Mesendoderm (in vitro differentiated cells): ENCODE results near the gene ATP8A1.
A peak's percentile ranks its signal among the peaks of the same experiment; 100 is the strongest.

ENCODE experiments used
- DNase-seq: peaks from one replicate; pipeline ENCODE4 v3.0.0; 2013
- H2AK5ac ChIP-seq: 2 replicates; pipeline ENCODE4 v1.6.1; 2013; ENCODE audit warnings: low read length, inconsistent platforms
- H2BK120ac ChIP-seq: 2 replicates; pipeline ENCODE4 v1.6.1; 2013; ENCODE audit warnings: low read depth, mild to moderate bottlenecking, low read length, moderate library complexity, mixed read lengths
- H2BK15ac ChIP-seq: replicated peaks from 2 replicates; pipeline ENCODE4 v1.6.1; 2013; ENCODE audit warnings: low read depth, mild to moderate bottlenecking, moderate library complexity
- H2BK5ac ChIP-seq: 2 replicates; pipeline ENCODE4 v1.6.1; 2013; ENCODE audit warnings: low read length, inconsistent platforms
- H3K18ac ChIP-seq: 2 replicates; pipeline ENCODE4 v1.6.1; 2013; ENCODE audit warnings: mild to moderate bottlenecking, low read length, mixed read lengths
- H3K23ac ChIP-seq: one replicate; pipeline ENCODE4 v1.6.1; 2013; ENCODE audit warnings: low read length
- H3K27ac ChIP-seq: 2 replicates; pipeline ENCODE4 v1.5.1; 2013; ENCODE audit warnings: low read depth, mild to moderate bottlenecking, inconsistent platforms, low read length, moderate library complexity
- H3K27me3 ChIP-seq: 2 replicates; pipeline ENCODE4 v1.6.1; 2013; ENCODE audit warnings: low read length, control low read depth, mild to moderate bottlenecking, inconsistent platforms; ENCODE audit not compliant: insufficient read depth, poor library complexity
- H3K36me3 ChIP-seq: 2 replicates; pipeline ENCODE4 v1.6.1; 2013; ENCODE audit warnings: low read length, inconsistent platforms; ENCODE audit not compliant: control insufficient read depth, insufficient read depth
- H3K4ac ChIP-seq: one replicate; pipeline ENCODE4 v1.6.1; 2013; ENCODE audit warnings: low read depth, mild to moderate bottlenecking, low read length, moderate library complexity
- H3K4me1 ChIP-seq: 2 replicates; pipeline ENCODE4 v1.6.1; 2013; ENCODE audit warnings: low read depth, low read length, inconsistent platforms; ENCODE audit not compliant: control insufficient read depth
- H3K4me2 ChIP-seq: 2 replicates; pipeline ENCODE4 v1.6.1; 2013; ENCODE audit warnings: low read length
- H3K4me3 ChIP-seq: 2 replicates; pipeline ENCODE4 v1.5.1; 2013; ENCODE audit warnings: mild to moderate bottlenecking, low read length
- H3K56ac ChIP-seq: one replicate; pipeline ENCODE4 v1.6.1; 2013; ENCODE audit warnings: low read length
- H3K79me1 ChIP-seq: 2 replicates; pipeline ENCODE4 v1.6.1; 2013; ENCODE audit warnings: low read length, inconsistent platforms
- H3K79me2 ChIP-seq: 2 replicates; pipeline ENCODE4 v1.6.1; 2013; ENCODE audit warnings: mild to moderate bottlenecking, low read length; ENCODE audit not compliant: control insufficient read depth, insufficient read depth
- H3K9ac ChIP-seq: 2 replicates; pipeline ENCODE4 v1.6.1; 2013; ENCODE audit warnings: low read length, inconsistent platforms
- H4K5ac ChIP-seq: one replicate; pipeline ENCODE4 v1.6.1; 2013; ENCODE audit warnings: low read length
- H4K8ac ChIP-seq: one replicate; pipeline ENCODE4 v1.6.1; 2013; ENCODE audit warnings: low read depth, mild to moderate bottlenecking, control low read depth, low read length, moderate library complexity
- WGBS: extraction: QIAGEN DNeasy Blood & Tissue Kit; methylation state at CpG from one replicate; pipeline ENCODE4 v1.1.7; 2013; ENCODE audit warnings: low lambda C conversion rate, missing lambda C conversion rate; ENCODE audit not compliant: insufficient coverage; ENCODE audit errors: extremely low coverage; 5-methylcytosine and 5-hydroxymethylcytosine counted together

The ATP8A1 gene

DNA sequence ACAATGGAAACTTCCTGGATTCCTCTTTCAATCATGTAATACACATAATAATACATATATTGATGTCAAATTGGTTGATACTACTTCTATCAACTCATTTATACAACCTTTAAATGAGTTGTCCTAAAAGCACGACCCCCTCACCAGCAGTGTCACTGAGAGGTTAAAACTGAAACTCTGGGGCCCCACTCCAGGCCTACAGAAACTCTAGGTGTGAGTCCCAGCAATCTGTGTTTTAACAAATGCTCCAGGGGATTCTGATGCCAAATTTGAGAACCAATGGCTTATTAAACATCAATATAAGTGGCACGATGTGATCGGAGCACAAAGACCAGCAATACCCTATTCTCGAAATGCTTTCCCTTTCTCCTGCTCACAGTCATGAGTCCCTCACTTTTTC, 47.9 kb downstream of the ATP8A1 start:
- no peak overlapping the region for H3K4ac ChIP-seq
- no peak overlapping the region for H4K5ac ChIP-seq
- WGBS = no CpG with 5 or more reads among the region's 4 CpGs
- no peak for DNase-seq
- H2BK5ac ChIP-seq = no peak overlapping the region
- H3K56ac ChIP-seq = no peak overlapping the region
- H3K23ac ChIP-seq = no peak overlapping the region
- H3K9ac ChIP-seq = no peak overlapping the region
- no peaks in the 10 kb centered on the region for H3K36me3 ChIP-seq
- H3K18ac ChIP-seq = peak overlapping the region; percentile 11
- no peak overlapping the region for H3K27ac ChIP-seq
- H3K4me1 ChIP-seq = peaks cover 2% of the 10 kb centered on the region
- no peak overlapping the region for H3K4me2 ChIP-seq
- no peak overlapping the region for H2BK120ac ChIP-seq
- no peak overlapping the region for H2BK15ac ChIP-seq
- no peaks in the 10 kb centered on the region for H3K79me1 ChIP-seq
- no peaks in the 10 kb centered on the region for H3K27me3 ChIP-seq
- no peak overlapping the region for H4K8ac ChIP-seq
- H2AK5ac ChIP-seq = no peak overlapping the region
- H3K79me2 ChIP-seq = no peaks in the 10 kb centered on the region
- H3K4me3 ChIP-seq = no peak overlapping the region

DNA sequence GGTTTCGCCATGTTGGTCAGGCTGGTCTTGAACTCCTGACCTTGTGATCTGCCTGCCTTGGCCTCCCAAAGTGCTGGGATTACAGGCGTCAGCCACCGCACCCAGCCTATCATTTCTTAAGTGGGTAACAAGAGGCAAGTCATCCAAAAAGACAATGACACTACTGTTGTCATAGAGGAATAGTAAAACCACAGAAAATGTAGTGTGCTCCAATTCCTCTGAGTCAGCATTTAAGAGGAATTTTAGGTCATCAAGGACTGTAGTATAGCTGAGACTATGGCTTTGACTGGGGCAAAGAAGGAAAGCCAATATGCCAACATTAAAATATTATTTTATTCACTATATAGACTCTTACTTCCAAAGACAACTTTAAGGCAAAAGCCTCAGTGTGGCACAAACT, 48.4 kb downstream of the ATP8A1 start:
- no peak for DNase-seq
- peaks cover 2% of the 10 kb centered on the region for H3K4me1 ChIP-seq
- H3K27ac ChIP-seq = no peak overlapping the region
- no peaks in the 10 kb centered on the region for H3K36me3 ChIP-seq
- H2BK15ac ChIP-seq = no peak overlapping the region
- H3K4me3 ChIP-seq = no peak overlapping the region
- no peak overlapping the region for H2BK5ac ChIP-seq
- H3K79me2 ChIP-seq = no peaks in the 10 kb centered on the region
- no peak overlapping the region for H3K4ac ChIP-seq
- no CpG with 5 or more reads among the region's 3 CpGs for WGBS
- H3K4me2 ChIP-seq = no peak overlapping the region
- no peak overlapping the region for H3K56ac ChIP-seq
- no peak overlapping the region for H2BK120ac ChIP-seq
- H4K8ac ChIP-seq = no peak overlapping the region
- H3K27me3 ChIP-seq = peaks cover 2% of the 10 kb centered on the region
- no peak overlapping the region for H3K9ac ChIP-seq
- no peak overlapping the region for H2AK5ac ChIP-seq
- H4K5ac ChIP-seq = no peak overlapping the region
- no peaks in the 10 kb centered on the region for H3K79me1 ChIP-seq
- no peak overlapping the region for H3K18ac ChIP-seq
- H3K23ac ChIP-seq = no peak overlapping the region

DNA sequence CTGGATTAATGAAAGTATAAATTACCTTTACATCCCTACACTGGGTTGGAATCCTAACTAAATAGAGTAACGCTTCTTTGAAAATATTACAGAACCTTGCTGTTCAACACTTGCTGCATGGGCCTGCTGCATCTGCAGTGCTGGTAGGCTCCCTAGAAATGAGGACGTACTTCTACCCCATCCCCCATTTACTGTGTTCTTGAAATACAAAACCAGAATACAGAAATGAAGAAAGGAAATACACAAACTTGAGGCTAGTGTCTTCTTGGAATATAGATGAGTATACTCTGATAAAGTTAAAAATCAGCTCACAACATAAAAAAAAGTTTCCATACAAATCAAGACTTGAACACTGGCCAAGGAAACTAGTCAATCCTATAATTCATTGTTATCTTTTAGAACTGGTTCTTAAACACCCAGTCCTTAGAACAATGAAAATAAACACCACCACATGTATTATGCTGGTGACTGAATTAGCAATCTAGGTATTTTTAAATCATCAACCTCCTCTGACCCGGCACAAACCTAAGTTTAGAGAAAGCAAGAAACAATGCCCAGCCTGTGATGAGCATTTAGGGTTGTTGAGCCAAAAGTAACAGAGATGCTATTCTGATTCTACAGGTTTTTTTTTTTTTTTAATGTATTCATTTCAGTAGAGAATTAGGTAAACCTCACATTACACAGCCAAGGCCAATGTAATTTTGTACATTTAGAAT, 49.7 kb downstream of the ATP8A1 start:
- peaks cover 2% of the 10 kb centered on the region for H3K4me1 ChIP-seq
- no peak overlapping the region for H2BK5ac ChIP-seq
- H3K79me2 ChIP-seq = no peaks in the 10 kb centered on the region
- H2BK120ac ChIP-seq = no peak overlapping the region
- no peak overlapping the region for H3K9ac ChIP-seq
- H3K23ac ChIP-seq = no peak overlapping the region
- H3K27me3 ChIP-seq = peaks cover 2% of the 10 kb centered on the region
- no peak overlapping the region for H2BK15ac ChIP-seq
- no peaks in the 10 kb centered on the region for H3K79me1 ChIP-seq
- no peak overlapping the region for H2AK5ac ChIP-seq
- DNase-seq = no peak
- no peak overlapping the region for H3K4me3 ChIP-seq
- H3K18ac ChIP-seq = no peak overlapping the region
- H3K4ac ChIP-seq = no peak overlapping the region
- no peak overlapping the region for H4K5ac ChIP-seq
- no CpG with 5 or more reads among the region's 3 CpGs for WGBS
- H3K56ac ChIP-seq = no peak overlapping the region
- H3K27ac ChIP-seq = no peak overlapping the region
- H4K8ac ChIP-seq = no peak overlapping the region
- no peaks in the 10 kb centered on the region for H3K36me3 ChIP-seq
- no peak overlapping the region for H3K4me2 ChIP-seq

DNA sequence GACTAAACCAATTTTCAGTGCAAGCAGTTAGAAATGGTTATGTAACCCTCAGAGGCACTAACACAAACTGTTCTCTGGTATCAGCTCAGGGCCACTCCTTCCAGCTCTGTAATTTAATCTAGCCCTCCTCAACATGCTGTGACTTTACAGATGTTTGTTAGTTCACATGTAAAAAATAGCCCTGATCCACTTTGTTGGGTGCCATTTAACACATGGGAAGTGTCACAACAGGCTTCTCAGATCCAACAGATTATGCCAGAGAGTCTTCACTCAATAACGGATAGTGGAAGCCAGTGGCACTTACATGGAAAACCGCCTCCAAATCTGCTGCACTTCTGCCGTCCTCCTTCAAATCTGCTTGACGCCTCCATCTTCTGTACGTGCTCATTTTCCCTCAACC, 51.6 kb downstream of the ATP8A1 start:
- no peak overlapping the region for H3K4me3 ChIP-seq
- H3K18ac ChIP-seq = no peak overlapping the region
- H3K4ac ChIP-seq = no peak overlapping the region
- peak; percentile 76 for DNase-seq
- H3K36me3 ChIP-seq = no peaks in the 10 kb centered on the region
- H3K23ac ChIP-seq = no peak overlapping the region
- no peak overlapping the region for H4K8ac ChIP-seq
- no peak overlapping the region for H3K4me2 ChIP-seq
- WGBS = no CpG with 5 or more reads among the region's 5 CpGs
- no peak overlapping the region for H2BK5ac ChIP-seq
- no peak overlapping the region for H2AK5ac ChIP-seq
- no peaks in the 10 kb centered on the region for H3K4me1 ChIP-seq
- H3K79me2 ChIP-seq = no peaks in the 10 kb centered on the region
- no peak overlapping the region for H2BK120ac ChIP-seq
- H3K56ac ChIP-seq = no peak overlapping the region
- H3K27ac ChIP-seq = no peak overlapping the region
- no peak overlapping the region for H4K5ac ChIP-seq
- no peak overlapping the region for H2BK15ac ChIP-seq
- H3K27me3 ChIP-seq = peaks cover 2% of the 10 kb centered on the region
- no peaks in the 10 kb centered on the region for H3K79me1 ChIP-seq
- H3K9ac ChIP-seq = no peak overlapping the region

DNA sequence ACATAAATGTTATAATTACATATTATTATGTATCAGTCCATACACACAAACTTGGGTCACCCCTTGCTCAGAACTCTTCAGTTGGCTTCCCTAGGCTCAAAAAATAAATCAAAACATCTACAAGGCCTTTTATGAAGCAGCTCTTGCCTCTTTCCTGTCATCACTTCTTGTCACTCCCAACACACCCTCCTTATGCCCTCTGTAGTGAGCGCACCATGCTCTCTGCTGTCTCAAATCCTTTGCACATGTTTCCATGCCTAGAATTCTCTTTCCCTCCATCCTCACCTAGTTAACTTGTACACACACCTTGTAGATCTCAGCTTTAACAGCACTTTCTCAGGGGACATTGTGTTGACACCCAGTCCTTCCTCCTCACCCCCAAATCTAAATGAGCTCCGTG, 53.0 kb downstream of the ATP8A1 start:
- no CpG with 5 or more reads among the region's 2 CpGs for WGBS
- Histone ChIP-seq H3K4me2 (no peak overlapping the region), H3K23ac (no peak overlapping the region)

DNA sequence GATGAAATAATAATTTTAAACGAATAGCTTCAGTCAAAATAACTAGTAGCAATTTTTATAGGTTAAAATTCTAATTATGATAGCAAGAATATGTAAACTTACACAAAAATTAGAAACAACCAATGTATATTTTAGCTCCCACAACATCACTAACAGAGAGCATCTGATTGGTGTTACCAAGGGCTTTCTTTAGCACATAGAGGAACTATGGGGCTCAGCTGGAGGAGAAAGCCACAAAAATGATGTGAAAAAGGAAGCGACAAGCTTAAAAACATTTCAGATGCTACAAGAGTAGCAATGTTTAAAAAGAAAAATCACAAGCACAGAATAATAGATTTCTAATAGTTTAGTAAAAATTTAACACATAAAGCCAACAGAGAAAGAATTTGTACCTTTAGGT, 56.3 kb downstream of the ATP8A1 start:
- Histone ChIP-seq H4K5ac (no peak overlapping the region), H3K23ac (no peak overlapping the region), H3K36me3 (no peaks in the 10 kb centered on the region), H3K4me3 (no peak overlapping the region), H3K27me3 (peaks cover 2% of the 10 kb centered on the region), H3K4me2 (no peak overlapping the region), H3K27ac (no peak overlapping the region), H3K56ac (no peak overlapping the region), H2AK5ac (no peak overlapping the region), H3K79me2 (no peaks in the 10 kb centered on the region), H2BK15ac (no peak overlapping the region), H3K4ac (no peak overlapping the region), H4K8ac (no peak overlapping the region), H3K9ac (no peak overlapping the region), H3K18ac (no peak overlapping the region), H3K79me1 (no peaks in the 10 kb centered on the region), H3K4me1 (no peaks in the 10 kb centered on the region), H2BK120ac (no peak overlapping the region), H2BK5ac (no peak overlapping the region)
- no CpG with 5 or more reads among the region's 2 CpGs for WGBS
- DNase-seq = no peak

More for the DNA sequence above, 53.0 kb downstream of the ATP8A1 start:
- H4K8ac ChIP-seq = no peak overlapping the region
- H3K4me1 ChIP-seq = no peaks in the 10 kb centered on the region
- no peak overlapping the region for H3K56ac ChIP-seq
- no peak overlapping the region for H2BK15ac ChIP-seq
- no peak overlapping the region for H3K4ac ChIP-seq
- DNase-seq = no peak
- H3K79me2 ChIP-seq = no peaks in the 10 kb centered on the region
- no peak overlapping the region for H3K18ac ChIP-seq
- no peak overlapping the region for H2AK5ac ChIP-seq
- H2BK120ac ChIP-seq = no peak overlapping the region
- no peaks in the 10 kb centered on the region for H3K79me1 ChIP-seq
- H3K27me3 ChIP-seq = peaks cover 2% of the 10 kb centered on the region
- no peak overlapping the region for H3K4me3 ChIP-seq
- no peak overlapping the region for H4K5ac ChIP-seq
- H3K27ac ChIP-seq = no peak overlapping the region
- no peaks in the 10 kb centered on the region for H3K36me3 ChIP-seq
- no peak overlapping the region for H3K9ac ChIP-seq
- no peak overlapping the region for H2BK5ac ChIP-seq
